WERI-Rb-1 (cell line): ENCODE measurements around the gene ELP4.
"Not testable (repeated sequence)": the region's sequence is repeated elsewhere in the genome, so short reads cannot be mapped to it uniquely, and the experiment has no call there.

Source experiments
- DNase-seq: peaks from one replicate; pipeline ENCODE4 v3.0.0-alpha.2; 2020
- H3K27ac ChIP-seq: fragments of 250-450 bp; sonication (Bioruptor Pico); 2 replicates; pipeline ENCODE4 v1.5.1; 2020; ENCODE audit warnings: mild to moderate bottlenecking, moderate library complexity
- H3K27me3 ChIP-seq: fragments of 250-450 bp; sonication (Bioruptor Pico); 2 replicates; pipeline ENCODE4 v1.5.1; 2021; ENCODE audit warnings: mild to moderate bottlenecking, low read depth, moderate library complexity; ENCODE audit not compliant: insufficient read depth, severe bottlenecking
- H3K36me3 ChIP-seq: fragments of 250-450 bp; sonication (Bioruptor Pico); 2 replicates; pipeline ENCODE4 v1.5.1; 2020; ENCODE audit warnings: mild to moderate bottlenecking, moderate library complexity
- H3K4me3 ChIP-seq: 2 replicates; pipeline ENCODE4 v1.5.1; 2011; ENCODE audit warnings: low read depth, mild to moderate bottlenecking, control low read depth, low read length
- H3K9me3 ChIP-seq: fragments of 250-450 bp; sonication (Bioruptor Pico); 2 replicates; pipeline ENCODE4 v1.5.1; 2021; ENCODE audit warnings: mild to moderate bottlenecking, moderate library complexity; ENCODE audit not compliant: severe bottlenecking
- TF ChIP-seq, protein P1 (sequence below): IDR thresholded peaks from 2 replicates; pipeline ENCODE4 v1.5.1; 2011; ENCODE audit warnings: low read depth, mild to moderate bottlenecking, control low read depth, inconsistent platforms, low read length

ELP4 gene

GRCh38 chr11:31560842-31561476, 51.4 kb downstream of the ELP4 start:
- no peak overlapping the region for H3K4me3 ChIP-seq
- no peaks in the 10 kb centered on the region for H3K36me3 ChIP-seq
- TF ChIP-seq, protein P1, sequence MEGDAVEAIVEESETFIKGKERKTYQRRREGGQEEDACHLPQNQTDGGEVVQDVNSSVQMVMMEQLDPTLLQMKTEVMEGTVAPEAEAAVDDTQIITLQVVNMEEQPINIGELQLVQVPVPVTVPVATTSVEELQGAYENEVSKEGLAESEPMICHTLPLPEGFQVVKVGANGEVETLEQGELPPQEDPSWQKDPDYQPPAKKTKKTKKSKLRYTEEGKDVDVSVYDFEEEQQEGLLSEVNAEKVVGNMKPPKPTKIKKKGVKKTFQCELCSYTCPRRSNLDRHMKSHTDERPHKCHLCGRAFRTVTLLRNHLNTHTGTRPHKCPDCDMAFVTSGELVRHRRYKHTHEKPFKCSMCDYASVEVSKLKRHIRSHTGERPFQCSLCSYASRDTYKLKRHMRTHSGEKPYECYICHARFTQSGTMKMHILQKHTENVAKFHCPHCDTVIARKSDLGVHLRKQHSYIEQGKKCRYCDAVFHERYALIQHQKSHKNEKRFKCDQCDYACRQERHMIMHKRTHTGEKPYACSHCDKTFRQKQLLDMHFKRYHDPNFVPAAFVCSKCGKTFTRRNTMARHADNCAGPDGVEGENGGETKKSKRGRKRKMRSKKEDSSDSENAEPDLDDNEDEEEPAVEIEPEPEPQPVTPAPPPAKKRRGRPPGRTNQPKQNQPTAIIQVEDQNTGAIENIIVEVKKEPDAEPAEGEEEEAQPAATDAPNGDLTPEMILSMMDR = no peak
- H3K27me3 ChIP-seq = no peaks in the 10 kb centered on the region
- H3K27ac ChIP-seq = no peak overlapping the region
- peaks cover 4% of the 10 kb centered on the region for H3K9me3 ChIP-seq
- DNase-seq = no peak

- not testable (repeated sequence) for DNase-seq
Measured at GRCh38 chr11:31564517-31564916, 55.0 kb downstream of the ELP4 start.

DNA sequence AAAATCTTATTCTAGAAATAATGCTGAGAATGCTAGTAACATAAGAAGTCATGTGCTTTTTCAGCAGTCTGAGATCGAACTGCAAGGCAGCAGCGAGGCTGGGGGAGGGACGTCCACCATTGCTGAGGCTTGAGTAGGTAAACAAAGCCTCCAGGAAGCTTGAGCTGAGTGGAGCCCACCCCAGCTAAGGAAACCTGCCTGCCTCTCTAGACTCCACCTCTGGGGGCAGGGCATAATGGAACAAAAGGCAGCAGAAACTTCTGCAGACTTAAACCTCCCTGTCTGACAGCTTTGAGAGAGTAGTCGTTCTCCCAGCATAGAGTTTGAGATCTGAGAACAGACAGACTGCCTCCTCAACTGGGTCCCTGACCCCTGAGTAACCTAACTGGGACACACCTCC, 64.6 kb downstream of the ELP4 start:
- not testable (repeated sequence) for H3K27me3 ChIP-seq

More at GRCh38 chr11:31564517-31564916, 55.0 kb downstream of the ELP4 start:
- H3K4me3 ChIP-seq, H3K27ac ChIP-seq, H3K27me3 ChIP-seq, H3K36me3 ChIP-seq, H3K9me3 ChIP-seq: not testable (repeated sequence)

DNA sequence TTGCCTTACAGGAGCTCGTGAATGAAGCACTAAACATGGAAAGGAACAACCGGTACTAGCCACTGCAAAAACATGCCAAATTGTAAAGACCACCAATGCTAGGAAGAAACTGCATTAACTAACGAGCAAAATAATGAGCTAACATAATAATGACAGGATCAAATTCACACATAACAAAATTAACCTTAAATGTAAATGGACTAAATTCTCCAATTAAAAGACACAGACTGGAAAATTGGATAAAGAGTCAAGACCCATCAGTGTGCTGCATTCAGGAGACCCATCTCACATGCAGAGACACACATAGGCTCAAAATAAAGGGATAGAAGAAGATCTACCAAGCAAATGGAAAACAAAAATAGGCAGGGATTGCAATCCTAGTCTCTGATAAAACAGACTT, 66.2 kb downstream of the ELP4 start:
- not testable (repeated sequence) for DNase-seq, H3K4me3 ChIP-seq, H3K27ac ChIP-seq, H3K9me3 ChIP-seq, H3K36me3 ChIP-seq, H3K27me3 ChIP-seq

More for the DNA sequence above, 64.6 kb downstream of the ELP4 start:
- not testable (repeated sequence) for DNase-seq, H3K9me3 ChIP-seq, H3K27ac ChIP-seq, H3K36me3 ChIP-seq, H3K4me3 ChIP-seq

GRCh38 chr11:31579412-31579811, 69.8 kb downstream of the ELP4 start:
- H3K36me3 ChIP-seq, H3K27ac ChIP-seq, H3K9me3 ChIP-seq, H3K4me3 ChIP-seq, DNase-seq, H3K27me3 ChIP-seq: not testable (repeated sequence)

DNA sequence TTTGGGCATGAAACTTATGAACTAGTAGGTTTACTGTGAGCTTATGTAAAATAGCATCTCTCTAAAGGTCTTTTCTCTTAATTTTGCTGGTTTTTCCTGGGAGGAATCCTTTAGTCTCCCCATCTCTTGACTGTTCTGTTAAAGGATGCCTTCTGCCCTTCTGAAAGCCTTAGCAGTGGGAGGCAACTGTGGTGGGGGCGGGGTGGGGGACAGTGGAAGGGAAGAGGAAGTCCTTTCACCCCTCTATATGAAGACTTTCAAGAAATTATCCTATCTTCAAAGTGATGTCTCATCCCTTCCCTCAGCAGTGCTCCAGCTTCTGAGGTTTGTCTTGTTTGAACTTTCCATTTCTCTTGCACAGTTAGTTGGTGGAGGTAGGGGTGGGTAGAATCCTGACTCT, 73.1 kb downstream of the ELP4 start:
- Histone ChIP-seq H3K36me3 (no peaks in the 10 kb centered on the region), H3K4me3 (no peak overlapping the region), H3K9me3 (no peaks in the 10 kb centered on the region), H3K27ac (no peak overlapping the region), H3K27me3 (no peaks in the 10 kb centered on the region)
- no peak for DNase-seq
- TF ChIP-seq, protein P1 = no peak

GRCh38 chr11:31598454-31598853, 88.9 kb downstream of the ELP4 start:
- TF ChIP-seq, protein P1 = no peak
- H3K36me3 ChIP-seq = no peaks in the 10 kb centered on the region
- no peaks in the 10 kb centered on the region for H3K27me3 ChIP-seq
- DNase-seq = no peak
- no peak overlapping the region for H3K4me3 ChIP-seq
- no peaks in the 10 kb centered on the region for H3K9me3 ChIP-seq
- no peak overlapping the region for H3K27ac ChIP-seq

DNA sequence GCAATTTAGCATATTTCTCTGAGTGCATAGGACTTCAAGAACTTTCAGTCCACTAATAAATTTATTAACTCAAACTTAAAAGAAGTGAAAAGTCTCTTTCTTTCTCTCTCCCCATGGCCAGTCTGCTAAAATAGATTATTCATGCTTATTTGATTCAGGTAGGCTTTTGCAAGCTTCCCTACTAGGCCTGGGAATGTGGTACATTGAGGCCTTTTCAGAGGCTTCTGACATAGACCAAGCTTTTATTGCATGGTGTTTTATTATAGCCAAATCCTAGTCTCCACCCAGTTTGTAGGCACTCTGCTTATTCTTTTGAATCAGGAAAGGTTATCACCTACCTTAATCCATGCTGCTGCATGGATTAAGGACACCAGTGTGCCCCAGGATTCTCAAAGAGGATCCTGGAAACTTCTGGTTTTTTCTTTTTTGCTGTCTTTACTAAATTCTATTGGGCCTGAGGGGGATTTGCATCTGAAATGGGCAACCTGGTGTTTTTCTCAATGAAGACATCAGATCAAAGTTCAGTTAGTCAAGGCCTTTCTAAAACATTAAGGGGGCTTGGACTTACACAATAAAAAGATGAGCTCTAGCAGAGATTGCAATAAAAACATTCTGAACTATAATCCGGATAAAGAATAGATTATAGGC, 92.2 kb downstream of the ELP4 start:
- no peaks in the 10 kb centered on the region for H3K9me3 ChIP-seq
- TF ChIP-seq, protein P1 = no peak
- H3K27me3 ChIP-seq = no peaks in the 10 kb centered on the region
- no peaks in the 10 kb centered on the region for H3K36me3 ChIP-seq
- H3K4me3 ChIP-seq = no peak overlapping the region
- no peak for DNase-seq
- H3K27ac ChIP-seq = no peak overlapping the region
